ENCODE data around the gene RUNX2.

DNA sequence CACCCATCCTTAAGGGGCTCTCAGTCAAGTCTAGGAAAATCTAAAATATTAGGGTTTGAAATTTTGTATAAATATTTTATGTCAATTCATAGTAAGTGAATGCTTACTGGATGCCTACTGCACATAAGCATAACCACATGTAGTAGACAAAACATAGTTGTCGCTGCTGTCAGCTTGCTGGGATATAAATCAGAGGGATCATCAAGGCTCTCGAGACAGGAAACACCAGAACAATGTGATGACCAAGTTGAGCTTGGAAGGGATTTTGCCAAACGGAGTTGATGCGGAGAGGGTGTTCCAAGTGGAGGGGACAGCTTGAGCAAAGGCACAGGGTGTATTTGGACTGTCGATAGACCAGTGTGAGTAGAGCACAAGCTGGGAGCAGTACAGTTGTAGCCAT is 155.4 kb downstream of the RUNX2 start:
- TF ChIP-seq POLR2A (IDR thresholded peaks at IDR 0.05), result no peak
- TF ChIP-seq, protein P1, sequence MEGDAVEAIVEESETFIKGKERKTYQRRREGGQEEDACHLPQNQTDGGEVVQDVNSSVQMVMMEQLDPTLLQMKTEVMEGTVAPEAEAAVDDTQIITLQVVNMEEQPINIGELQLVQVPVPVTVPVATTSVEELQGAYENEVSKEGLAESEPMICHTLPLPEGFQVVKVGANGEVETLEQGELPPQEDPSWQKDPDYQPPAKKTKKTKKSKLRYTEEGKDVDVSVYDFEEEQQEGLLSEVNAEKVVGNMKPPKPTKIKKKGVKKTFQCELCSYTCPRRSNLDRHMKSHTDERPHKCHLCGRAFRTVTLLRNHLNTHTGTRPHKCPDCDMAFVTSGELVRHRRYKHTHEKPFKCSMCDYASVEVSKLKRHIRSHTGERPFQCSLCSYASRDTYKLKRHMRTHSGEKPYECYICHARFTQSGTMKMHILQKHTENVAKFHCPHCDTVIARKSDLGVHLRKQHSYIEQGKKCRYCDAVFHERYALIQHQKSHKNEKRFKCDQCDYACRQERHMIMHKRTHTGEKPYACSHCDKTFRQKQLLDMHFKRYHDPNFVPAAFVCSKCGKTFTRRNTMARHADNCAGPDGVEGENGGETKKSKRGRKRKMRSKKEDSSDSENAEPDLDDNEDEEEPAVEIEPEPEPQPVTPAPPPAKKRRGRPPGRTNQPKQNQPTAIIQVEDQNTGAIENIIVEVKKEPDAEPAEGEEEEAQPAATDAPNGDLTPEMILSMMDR (IDR thresholded peaks at IDR 0.05), result no peak
- TF ChIP-seq POLR2AphosphoS5 (IDR thresholded peaks at IDR 0.05), result no peak
